ENCODE data around the gene NCOA3.
A peak's percentile ranks its signal among the peaks of the same experiment; 100 is the strongest.

NCOA3 gene

DNA sequence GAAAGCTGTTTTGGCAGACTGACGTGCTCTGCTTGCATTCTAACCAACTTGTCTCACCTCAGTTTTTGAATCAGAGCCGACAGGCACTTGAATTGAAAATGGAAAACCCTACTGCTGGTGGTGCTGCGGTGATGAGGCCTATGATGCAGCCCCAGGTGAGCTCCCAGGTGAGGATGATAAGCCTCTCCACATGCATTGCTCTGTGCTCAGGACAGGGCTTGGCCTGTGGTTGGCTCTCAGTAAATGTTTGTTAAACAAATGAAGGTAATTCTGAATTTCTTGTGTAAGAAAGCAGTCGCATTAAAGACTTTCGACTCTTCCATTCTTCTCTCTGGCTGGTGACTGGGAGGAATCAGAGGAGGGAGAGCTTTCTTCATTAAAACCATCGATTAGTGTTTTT is 147.3 kb downstream of the NCOA3 start:
- DNase-seq = no peak

DNA sequence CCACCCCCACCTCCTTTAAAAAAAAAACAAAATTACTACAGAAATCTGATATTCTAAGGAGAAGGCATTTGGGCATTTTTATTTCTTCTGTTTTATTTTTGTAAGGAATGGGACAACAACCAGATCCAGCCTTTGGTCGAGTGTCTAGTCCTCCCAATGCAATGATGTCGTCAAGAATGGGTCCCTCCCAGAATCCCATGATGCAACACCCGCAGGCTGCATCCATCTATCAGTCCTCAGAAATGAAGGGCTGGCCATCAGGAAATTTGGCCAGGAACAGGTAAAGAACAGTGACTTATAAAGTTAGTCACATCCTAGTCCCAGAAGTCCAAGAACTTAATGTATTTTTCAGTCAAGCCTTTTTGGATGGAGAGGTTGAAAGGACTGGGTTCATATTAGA is 150.6 kb downstream of the NCOA3 start:
- no peak for DNase-seq

DNA sequence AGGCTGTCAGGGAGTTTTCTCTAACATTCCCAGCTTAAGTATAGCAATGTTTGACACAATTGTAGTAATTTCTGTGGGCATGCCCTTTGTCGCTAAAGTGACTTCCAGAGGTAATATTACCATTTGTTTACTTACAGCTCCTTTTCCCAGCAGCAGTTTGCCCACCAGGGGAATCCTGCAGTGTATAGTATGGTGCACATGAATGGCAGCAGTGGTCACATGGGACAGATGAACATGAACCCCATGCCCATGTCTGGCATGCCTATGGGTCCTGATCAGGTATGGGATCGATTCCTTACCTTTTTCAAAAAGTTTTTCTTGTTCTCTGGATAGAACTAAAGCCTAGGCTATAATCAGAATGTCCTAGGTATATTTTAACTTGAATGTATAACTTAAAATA is 151.1 kb downstream of the NCOA3 start:
- DNase-seq = no peak

DNA sequence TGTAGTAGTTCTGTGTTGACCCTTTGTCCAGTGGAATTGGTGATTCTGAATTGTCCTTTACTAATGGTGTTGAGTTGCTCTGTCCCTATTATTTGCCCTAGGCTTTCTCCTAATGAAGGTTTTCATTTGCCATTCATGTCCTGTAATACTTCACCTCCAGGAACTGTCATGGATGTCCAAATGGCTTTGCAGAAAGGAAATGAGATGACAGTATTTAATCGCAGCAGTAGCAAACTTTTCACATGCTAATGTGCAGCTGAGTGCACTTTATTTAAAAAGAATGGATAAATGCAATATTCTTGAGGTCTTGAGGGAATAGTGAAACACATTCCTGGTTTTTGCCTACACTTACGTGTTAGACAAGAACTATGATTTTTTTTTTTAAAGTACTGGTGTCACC is 152.2 kb downstream of the NCOA3 start:
- no peak for DNase-seq

DNA sequence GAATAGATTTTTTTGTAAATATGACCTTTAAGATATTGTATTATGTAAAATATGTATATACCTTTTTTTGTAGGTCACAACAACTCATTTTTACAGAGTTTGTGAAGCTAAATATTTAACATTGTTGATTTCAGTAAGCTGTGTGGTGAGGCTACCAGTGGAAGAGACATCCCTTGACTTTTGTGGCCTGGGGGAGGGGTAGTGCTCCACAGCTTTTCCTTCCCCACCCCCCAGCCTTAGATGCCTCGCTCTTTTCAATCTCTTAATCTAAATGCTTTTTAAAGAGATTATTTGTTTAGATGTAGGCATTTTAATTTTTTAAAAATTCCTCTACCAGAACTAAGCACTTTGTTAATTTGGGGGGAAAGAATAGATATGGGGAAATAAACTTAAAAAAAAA is 152.7 kb downstream of the NCOA3 start:
- no peak for DNase-seq

DNA sequence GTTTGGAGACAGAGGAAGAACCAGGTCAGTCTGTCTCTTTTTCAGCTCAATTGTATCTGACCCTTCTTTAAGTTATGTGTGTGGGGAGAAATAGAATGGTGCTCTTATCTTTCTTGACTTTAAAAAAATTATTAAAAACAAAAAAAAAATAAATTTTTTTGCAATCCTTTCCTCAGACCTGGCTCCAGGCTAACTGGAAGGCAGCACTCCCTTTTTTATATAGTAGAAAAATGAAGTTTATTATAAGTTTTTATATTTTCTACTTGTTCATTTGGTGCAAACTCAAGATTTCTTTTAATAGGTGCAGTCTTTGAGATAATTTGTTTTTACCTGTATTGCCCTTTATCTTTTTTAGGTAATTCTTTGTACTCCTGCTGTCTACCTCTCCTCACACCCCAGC is 153.9 kb downstream of the NCOA3 start:
- no peak for DNase-seq

DNA sequence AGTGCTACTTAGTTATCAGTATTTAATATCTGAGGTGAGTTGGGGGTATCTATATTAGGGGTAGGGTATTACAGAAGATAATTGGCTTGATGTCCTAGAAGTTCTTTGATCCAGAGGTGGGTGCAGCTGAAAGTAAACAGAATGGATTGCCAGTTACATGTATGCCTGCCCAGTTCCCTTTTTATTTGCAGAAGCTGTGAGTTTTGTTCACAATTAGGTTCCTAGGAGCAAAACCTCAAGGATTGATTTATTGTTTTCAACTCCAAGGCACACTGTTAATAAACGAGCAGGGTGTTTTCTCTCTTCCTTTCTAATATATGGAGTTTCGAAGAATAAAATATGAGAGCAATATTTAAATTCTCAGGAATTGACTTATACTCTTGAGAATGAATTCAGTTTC is 154.6 kb downstream of the NCOA3 start:
- DNase-seq = no peak

DNA sequence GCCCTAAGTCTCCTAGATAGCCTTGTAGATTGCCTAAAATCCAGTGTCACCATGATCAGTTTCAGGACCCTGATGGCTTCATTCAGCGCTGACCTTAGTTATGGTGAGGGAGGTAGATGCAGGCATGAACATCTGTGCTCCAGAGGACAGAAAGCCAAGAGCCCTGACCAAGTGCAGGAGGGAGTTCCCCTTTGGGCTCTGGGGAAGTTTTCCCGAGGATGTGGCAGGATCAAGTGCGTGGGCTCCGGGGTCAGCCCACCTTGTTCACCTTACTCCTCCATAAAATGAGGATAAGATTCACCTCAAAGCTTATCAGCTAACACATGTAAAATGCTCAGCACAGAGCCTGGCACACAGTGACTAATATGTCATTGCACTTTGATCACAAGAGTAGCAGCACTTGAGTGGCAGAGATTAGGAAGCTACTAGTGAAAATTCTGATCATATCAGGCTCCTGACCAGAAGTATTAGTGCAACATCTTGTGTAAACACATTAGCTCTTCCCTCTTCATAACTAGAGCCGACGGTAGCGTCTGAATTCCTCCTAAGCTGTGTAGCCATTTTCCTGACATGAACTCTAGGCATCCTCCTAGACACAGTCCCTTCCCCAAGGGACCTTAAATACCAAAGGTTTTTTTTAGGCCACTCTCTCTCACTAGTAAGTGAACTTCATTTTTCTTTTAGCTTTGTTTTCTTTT is 158.4 kb downstream of the NCOA3 start:
- no peak for DNase-seq

DNA sequence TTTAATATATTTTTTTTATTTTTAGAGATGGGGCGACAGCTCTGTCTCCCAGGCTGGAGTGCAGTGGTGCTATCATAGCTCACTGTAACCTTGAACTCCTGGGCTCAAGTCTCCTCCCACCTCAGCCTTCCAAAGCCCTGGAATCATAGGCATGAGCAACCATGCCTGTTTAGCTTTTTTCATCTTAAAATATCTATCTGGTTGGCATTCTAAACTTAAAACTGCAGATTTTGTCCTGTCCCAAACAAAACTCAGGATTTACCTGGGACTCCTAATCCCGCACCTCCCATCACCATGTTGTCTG is 158.9 kb downstream of the NCOA3 start:
- no peak for DNase-seq

DNA sequence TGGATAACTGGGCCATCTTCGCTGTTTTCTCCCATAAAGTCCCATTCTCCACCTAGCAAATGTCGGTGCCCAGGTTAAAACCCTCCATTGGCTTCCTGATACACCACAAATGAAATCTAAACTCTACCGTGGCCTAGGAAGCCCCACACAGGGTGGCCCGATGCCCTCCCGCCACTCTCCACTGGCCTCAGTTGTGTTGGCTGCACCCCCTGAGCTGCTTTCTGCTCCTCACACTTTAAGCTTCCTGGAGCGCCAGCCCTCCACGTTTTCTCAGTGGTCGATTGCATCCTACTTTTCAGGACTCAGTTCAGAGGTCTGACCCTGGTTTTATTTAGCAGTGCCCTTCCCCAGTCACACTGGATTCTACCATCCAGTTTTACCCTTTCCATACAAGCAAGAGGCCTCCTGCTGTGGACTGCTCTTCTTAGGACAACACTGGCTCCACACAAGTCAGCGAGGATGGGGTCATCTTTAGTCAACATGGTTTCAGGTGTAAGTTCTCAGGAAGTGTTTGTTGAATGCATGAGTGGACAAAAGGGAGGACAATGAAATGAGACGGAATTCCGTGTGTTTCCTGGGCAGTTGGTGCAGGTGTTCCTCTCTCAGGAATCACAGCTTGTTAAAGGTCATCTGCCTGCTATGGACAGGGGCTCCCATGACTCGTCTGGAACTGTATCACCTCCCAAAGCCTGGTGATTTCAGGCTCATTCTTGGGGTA is 159.5 kb downstream of the NCOA3 start:
- no peak for DNase-seq

DNA sequence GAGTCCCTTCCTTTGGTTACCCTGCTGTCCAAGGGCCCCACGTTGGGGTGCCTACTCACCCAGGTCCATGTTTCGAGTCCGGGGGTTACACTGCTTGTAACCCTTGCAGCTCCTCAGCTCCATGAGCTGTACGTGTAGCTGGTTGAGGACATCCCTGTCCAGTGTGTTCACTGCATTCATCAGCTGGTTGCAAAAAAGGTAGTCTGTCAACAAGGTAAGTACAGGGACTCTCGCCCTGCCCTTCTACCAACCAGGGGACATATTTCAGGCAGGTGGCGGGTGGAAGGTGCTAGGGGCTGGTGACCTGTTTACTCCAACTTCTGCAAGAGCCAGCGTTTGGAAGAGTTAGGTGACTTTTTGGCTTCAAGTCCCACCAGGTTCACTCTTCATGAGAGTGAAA is 160.0 kb downstream of the NCOA3 start:
- DNase-seq = no peak

DNA sequence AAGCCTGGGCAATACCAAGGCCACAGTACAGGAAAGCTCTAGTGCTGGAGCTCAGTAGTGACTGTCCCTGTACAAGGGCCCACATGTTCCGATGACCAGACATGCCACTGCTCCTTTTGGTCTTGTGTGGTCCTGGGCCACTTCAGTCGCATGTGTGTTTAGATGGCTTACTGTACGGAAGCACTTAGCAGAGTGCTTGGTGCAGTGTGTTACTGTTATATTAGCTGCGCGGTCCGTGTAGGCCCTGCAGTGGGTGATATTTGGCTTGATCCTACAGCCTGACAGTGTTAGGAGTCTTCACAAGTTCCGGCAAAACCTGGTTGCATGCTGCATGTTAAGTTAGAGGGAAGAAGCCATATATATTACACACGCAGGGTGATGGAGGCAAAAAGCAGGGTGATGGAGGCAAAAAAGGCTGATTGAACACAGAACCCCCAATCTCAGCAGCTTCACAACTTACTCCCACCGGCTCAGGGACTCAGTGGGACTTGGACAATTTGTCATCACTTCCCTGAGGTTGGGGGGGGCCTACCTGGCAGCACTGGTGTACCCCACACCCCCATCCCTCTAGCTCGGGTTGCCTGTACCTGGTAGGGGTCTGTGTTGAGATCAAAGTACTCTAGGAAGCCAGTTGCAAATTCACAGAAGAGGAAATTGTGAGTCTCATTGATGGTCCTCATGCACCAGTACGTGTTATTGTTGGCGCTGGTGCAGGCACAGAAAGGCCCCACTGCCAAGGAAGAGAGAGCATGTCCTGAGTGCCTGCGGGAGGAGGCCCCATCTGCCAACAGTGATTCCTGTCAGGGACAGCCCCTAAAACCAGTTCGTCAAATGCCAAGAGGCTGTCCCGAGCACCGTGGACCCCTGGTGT is 161.0 kb downstream of the NCOA3 start:
- DNase-seq = no peak

DNA sequence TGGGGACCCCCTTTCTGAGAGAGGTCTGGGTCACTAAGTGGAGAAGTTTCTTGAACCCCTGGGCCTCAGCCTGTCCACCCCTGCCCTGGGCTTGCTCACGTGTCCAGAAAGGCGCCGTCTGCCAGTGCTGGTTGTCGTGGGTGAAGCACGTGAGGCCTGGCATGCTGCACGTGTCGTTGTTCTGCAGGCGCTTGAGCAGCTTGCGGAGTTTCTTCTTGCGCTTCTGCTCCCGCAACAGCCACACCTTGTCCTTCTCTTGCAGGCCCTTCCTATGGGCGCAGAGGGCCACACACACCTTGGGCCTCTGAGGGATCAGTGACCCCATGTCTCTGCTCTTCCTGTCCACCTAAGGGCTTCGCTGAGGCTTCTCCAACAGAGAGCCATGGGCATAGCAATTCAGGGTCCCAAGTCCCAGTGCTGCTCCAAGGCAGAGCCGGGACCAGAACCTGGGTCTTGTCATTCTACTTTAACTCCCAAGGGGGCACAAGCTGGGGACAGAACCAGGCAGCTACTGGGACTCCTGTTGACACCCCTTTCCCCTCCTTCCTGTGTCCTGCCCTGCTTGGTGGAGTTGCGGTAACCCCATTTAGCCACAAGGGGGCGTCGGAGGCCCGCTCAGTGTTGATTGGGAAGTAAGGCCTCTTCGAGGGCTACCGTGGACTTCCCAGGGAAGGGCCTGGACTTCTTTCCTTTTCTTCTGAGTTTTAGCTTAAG is 161.8 kb downstream of the NCOA3 start:
- peak; percentile 73 for DNase-seq

DNA sequence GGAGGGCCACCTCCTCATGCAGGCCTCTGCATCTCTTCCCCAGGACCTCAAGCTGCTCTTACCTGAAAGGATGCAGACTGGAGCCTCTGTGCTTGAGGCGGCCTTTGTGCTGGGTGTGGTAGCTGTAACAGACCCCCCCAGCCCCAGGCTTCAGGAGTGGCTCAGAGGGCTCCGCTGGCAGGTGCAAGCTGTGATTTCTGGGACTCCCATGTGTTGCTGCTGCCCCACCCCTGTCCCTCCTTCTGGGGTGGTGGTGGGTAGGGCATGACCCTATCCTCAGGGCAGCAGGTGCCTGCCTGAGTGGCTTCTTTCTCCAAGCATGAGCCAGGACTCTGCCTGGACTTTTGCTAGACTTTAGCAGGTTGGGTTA is 162.4 kb downstream of the NCOA3 start:
- no peak for DNase-seq

DNA sequence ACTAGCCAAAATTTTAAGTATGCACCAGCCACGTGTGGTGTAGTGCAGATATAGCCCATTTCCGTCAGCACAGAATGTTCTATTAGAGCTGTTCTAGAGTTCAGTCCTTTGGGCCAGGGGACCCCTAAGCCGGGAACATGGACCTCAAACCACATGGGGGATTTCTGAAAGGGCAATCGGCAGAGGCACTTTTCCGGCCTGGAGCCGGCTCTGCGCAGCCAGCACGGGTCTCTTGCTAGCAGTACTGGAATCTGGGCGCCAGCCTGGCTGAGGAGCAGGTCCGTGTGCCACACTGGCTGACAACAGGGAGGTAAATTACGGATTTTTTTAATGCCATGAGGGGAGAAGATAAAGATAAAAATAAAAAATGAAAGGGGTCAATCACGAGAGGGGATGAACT is 163.1 kb downstream of the NCOA3 start:
- DNase-seq = no peak

DNA sequence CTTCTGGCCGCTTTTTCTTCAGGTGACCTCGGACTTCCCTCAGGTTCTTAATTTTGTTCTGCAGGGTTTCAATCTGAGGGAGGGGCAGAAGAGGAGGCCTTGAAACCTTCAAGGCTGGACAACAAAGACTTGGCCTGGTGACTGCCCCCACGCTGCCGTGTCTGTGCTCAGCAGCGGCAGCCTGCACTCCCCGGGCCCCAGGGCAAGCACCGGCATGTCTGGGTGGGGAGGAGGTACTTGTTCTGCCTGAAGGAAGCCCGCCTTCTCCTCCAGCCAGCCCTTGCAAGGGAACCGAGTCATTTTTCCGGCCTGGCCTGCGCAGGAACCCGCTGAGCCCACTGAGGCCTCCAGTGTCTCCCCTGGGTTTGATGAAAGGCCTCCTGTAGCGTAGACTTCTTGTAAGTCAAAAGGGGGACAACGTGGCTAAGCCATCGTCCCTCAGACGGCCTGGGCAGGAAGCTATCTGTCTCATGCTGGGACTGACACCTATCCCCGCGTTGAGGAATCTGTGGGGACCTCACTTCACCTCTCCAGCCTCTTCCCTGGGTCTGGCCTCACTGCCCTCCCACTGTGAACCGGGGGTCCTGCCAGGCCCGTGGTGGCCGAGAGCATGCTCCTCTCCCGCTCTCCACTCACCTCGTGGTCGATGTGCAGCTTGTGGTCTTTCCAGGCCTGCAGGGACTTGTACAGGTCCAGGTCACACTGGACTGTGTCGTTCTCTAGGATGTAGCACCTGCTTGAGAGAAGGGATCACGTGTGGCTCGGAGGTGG is 163.7 kb downstream of the NCOA3 start:
- no peak for DNase-seq

DNA sequence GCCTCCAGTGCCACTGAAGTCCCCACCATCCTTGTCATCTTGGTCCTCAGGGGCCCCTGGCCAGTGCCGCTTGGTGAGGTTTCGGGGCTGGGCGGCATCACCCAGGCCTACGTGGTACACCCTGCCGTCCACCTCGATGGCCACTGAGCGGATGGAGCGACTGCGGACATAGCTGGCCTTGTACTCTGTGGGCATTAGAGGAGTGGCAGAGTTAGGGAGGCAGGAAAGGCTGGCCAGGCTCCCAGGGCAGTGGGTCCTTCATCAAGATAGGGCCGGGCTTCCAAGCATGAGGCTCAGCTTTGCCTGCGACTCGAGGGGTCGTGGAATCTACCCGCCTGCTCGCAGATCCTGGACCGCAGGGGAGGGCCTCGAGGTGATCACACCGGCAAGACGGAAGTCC is 164.6 kb downstream of the NCOA3 start:
- no peak for DNase-seq

DNA sequence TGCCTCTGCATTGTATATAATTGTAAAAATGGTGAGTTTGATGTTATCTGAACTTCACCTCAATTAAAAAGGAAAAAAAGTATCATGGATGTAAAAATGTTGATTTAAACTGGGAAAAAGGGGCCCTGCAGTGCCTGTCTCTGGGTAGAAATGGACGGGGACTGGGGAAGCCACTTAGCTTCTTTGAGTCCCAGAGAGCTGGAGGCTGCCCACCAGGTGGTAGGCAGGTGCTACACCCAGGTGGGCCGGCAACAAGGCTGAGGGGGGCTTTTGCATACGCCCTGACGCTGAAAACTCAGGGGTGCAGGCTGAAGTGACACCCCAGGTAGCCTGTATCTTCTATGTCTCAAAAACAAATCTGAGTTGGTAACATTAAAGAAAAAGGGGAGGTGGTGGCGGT is 165.4 kb downstream of the NCOA3 start:
- no peak for DNase-seq

DNA sequence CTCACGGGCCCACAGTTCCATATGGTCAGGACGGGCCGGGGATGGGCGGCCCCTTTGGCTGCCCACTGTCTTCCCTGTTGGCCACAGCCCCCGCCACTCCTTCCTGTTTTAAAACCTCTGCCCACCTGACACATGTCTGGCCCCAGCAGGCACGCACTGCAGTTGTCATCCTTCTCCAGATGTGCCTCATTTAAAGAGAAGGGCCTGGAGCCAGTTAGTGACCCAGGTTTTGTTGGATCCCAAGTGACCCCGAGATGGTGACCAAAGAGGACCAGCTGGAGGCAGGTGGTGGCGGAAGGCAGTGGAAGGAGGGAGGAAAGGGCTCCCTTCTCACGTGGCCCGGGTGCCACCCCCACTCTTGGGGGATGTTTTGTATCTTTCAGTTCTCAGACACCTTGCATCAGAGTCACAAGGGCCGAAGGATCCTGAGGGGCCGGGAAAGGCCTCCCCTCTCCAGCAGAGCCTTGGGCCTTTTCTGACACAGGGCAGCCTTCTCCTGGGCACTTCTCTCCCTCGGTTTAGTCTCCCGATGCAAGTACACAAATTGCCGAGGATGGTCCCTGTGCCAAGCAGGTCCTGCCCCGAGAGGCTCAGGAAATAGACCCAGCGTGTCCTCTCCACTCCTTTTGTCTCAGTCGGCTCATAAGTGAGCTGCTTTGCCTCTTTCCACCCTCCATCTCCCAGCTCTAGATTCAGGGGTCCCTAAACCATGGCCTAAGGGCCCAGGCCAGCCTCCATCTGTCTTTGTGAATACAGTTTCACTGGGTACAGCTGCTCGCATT is 166.0 kb downstream of the NCOA3 start:
- no peak for DNase-seq

DNA sequence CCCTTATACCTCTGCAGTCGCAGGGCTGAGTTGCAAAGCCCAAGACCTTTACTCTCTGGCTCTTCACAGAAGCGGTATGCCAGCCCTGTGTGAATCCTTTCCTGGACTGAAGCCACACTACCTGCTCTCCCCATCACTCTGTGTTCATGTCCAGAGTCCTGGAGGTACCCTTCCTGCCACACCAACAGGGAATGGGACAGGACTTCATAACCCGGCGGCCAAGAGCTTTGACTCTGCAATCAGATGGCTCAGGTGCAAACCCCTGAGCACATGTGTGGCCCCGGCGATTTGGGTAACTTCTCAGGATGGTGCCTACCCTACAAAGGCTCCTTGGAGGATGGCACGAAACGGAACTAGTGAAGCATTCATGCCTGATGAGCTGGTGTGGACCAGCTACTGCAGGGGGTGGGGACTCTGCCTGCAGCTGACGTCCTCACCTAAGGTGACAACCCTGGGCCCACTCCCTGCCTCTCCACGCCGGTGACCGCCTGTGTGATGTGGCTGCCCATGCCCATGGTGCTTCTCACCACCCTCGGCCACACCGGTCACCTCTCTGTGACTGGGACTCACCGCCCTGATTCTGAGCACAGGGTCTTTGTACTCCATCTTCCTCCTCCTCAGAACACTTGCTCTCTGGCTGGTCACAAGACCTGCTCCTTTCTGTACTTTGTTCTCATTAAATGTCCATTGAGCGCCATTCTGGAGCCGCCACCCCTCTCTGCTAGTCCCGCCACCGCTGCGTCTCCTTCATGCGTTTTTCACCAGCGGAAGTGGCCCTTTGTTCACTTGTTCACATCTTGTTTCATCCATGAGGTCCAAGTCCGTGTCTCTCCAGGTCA is 166.8 kb downstream of the NCOA3 start:
- no peak for DNase-seq

DNA sequence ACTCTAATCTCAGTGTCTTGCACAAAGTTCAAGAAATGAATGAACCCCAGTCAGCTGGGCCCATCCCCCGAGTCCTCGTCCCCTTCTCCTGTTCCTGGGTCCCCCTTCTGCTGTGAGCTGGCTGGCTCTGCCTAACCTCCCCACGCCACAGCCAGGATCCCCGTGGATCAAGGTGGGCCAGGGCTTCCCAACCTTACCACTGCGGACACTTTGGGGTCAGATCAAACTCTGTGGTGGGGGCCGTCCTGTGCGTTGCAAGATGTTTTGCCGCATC is 167.4 kb downstream of the NCOA3 start:
- no peak for DNase-seq

Data from activated naive CD4-positive, alpha-beta T cell treated with Interleukin-2 at 50 U/mL for 16 hours (primary cell).